GM21367 (cell line): ENCODE results near the gene ARL15.

ENCODE experiments used
- ATAC-seq: cut with Tn5 transposase; IDR thresholded peaks from one replicate; pipeline ENCODE4 v1.9.1; 2021; ENCODE audit not compliant: unreplicated experiment

ARL15 gene

GRCh38 chr5:54214722-54215121 is 95.7 kb downstream of the ARL15 start:
- ATAC-seq = no peak

GRCh38 chr5:54212331-54212730 is 98.0 kb downstream of the ARL15 start:
- ATAC-seq = no peak

GRCh38 chr5:54211912-54212311 is 98.5 kb downstream of the ARL15 start:
- ATAC-seq = no peak

- no peak for ATAC-seq
These were observed 102.8 kb downstream of the ARL15 start for GRCh38 chr5:54207566-54207965.

GRCh38 chr5:54206580-54207229 is 103.7 kb downstream of the ARL15 start:
- no peak for ATAC-seq

- no peak for ATAC-seq
These were observed 104.5 kb downstream of the ARL15 start for GRCh38 chr5:54205918-54206317.

GRCh38 chr5:54205453-54205852 is 104.9 kb downstream of the ARL15 start:
- no peak for ATAC-seq

GRCh38 chr5:54197018-54197417 is 113.4 kb downstream of the ARL15 start:
- no peak for ATAC-seq

- no peak for ATAC-seq
These were observed 114.7 kb downstream of the ARL15 start for GRCh38 chr5:54195701-54196100.

GRCh38 chr5:54194318-54194717 is 116.1 kb downstream of the ARL15 start:
- ATAC-seq = no peak

GRCh38 chr5:54187694-54188093 is 122.7 kb downstream of the ARL15 start:
- no peak for ATAC-seq

- no peak for ATAC-seq
These were observed 123.4 kb downstream of the ARL15 start for GRCh38 chr5:54186912-54187445.

GRCh38 chr5:54186108-54186507 is 124.3 kb downstream of the ARL15 start:
- ATAC-seq = no peak

- ATAC-seq = no peak
These were observed 125.6 kb downstream of the ARL15 start for GRCh38 chr5:54184806-54185205.

GRCh38 chr5:54180630-54181031 is 129.7 kb downstream of the ARL15 start:
- no peak for ATAC-seq

- ATAC-seq = no peak
These were observed 131.4 kb downstream of the ARL15 start for GRCh38 chr5:54178991-54179390.

GRCh38 chr5:54178207-54178606 is 132.2 kb downstream of the ARL15 start:
- ATAC-seq = no peak

- no peak for ATAC-seq
These were observed 133.3 kb downstream of the ARL15 start for GRCh38 chr5:54177058-54177457.

- no peak for ATAC-seq
These were observed 134.1 kb downstream of the ARL15 start for GRCh38 chr5:54176066-54176830.

GRCh38 chr5:54173251-54173650 is 137.1 kb downstream of the ARL15 start:
- ATAC-seq = no peak

GRCh38 chr5:54171645-54172384 is 138.6 kb downstream of the ARL15 start:
- no peak for ATAC-seq

- no peak for ATAC-seq
These were observed 144.7 kb downstream of the ARL15 start for GRCh38 chr5:54165687-54166086.
